GM19455 (cell line): Measurements from ENCODE around the gene ROMO1.
"Not testable (repeated sequence)": the region's sequence is repeated elsewhere in the genome, so short reads cannot be mapped to it uniquely, and the experiment has no call there.

Experiments
- ATAC-seq: cut with Tn5 transposase; IDR thresholded peaks from one replicate; pipeline ENCODE4 v1.9.1; 2021; ENCODE audit not compliant: unreplicated experiment

Gene ROMO1

GRCh38 chr20:35729283-35729807, 30.1 kb downstream of the ROMO1 start:
- no peak for ATAC-seq

GRCh38 chr20:35729836-35730582, 30.8 kb downstream of the ROMO1 start:
- ATAC-seq: no peak

- ATAC-seq: no peak
Observed at GRCh38 chr20:35730583-35731468, 31.6 kb downstream of the ROMO1 start.

DNA sequence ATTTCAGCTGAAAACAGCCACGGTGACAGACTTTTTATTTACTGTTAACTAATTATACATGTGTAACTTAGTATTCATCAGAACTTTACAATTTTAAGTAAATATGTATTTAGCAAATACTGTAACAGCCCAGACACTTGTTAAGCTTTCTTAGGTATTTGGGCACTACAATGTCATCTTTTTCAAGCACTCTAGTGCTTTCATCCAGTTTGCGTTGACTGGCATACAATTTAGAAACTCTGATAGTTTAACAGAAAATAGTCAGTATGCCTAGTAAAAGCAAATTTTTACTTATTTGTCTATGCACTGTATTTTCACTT, 32.2 kb downstream of the ROMO1 start:
- ATAC-seq: no peak

DNA sequence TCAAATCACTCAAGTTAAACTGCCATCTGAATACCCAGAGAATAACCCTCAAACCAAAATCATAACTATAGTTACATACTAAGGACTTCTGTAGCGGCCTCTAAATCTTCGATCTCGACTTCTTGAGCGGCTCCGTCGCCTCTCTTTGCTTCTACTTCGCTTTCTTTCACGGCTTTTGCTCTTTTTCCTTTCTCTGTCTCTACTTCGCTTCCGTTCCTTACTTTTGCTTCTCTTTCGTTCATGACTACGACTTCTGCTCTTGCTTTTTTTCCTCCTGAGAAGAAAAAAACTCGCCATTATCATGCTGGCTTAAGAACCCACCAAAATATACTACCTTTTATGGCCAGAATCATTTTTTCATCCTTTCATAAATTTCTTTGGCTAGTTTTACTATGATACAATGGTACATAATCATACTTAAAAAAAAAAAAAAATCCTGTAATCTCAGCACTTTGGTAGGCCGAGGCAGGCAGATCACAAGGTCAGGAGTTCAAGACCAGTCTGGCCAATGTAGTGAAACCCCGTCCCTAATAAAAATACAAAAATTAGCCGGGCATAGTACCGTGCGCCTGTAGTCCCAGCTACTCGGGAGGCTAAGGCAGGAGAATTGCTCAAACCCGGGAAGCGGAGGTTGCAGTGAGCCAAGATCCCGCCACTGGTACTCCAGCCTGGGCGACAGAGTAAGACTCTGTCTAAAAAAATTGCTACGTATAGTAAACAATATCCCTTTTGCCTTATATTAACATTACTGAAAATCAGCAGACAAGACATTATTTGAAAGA, 32.8 kb downstream of the ROMO1 start:
- ATAC-seq: no peak

DNA sequence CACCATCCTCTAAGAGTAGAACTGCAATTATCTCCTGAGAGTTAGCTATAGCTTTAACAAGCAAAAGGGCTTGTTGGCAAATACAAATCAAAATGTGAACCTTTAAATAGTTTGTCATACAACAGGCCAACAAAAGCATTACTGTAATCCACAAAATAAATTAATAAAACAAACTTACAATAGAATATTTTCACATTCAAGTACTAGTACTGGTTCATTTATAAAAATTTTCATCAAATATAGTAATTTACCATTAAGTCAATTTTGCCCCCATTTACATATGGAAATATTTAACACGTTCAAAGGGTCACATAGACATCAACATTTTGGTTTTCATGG, 33.4 kb downstream of the ROMO1 start:
- ATAC-seq: no peak

- ATAC-seq: no peak
Observed at GRCh38 chr20:35734374-35734773, 35.2 kb downstream of the ROMO1 start.

GRCh38 chr20:35734777-35735649, 35.8 kb downstream of the ROMO1 start:
- ATAC-seq: no peak

- no peak for ATAC-seq
Observed at GRCh38 chr20:35735826-35736470, 36.7 kb downstream of the ROMO1 start.

- no peak for ATAC-seq
Observed at GRCh38 chr20:35737865-35738333, 38.7 kb downstream of the ROMO1 start.

GRCh38 chr20:35738410-35739179, 39.4 kb downstream of the ROMO1 start:
- ATAC-seq: no peak

DNA sequence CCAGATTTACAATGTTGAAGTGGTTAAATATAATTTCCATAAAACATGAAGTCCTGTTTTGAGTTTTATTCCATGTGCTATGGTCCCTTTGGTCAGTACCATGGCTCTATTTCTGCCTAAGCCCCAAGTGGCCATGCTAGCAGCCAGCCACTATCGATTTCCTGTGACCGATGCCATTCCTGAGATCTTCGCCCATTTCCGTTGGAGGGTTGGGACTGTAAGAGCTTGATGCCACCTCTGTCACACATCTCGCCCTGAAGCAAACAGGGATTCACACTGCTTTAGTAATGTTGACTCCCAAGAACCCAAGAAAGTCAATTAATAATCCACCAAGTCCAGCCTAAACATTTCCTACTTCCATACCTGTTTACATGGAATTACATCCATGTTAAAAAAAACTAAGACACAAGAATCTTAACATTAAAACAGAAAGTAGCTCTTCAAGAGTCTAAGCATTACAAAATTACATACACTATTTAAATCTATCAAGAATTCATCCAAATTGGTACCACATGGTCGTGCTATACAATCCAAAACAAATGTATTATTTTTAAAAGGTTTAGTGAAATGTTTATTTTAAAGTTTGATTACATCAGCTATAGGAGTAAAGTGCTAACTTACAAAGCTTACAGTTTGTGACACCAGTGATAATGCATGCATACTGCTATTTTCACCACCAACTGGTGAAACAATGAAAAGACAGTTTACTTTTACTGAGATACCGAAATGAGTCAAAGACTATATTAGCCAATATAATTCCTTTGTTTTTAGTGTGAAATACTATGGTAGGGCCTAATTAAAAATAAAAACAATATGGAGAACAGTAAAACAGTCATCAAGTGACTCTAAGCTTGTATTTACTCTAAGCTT, 40.3 kb downstream of the ROMO1 start:
- ATAC-seq: no peak

DNA sequence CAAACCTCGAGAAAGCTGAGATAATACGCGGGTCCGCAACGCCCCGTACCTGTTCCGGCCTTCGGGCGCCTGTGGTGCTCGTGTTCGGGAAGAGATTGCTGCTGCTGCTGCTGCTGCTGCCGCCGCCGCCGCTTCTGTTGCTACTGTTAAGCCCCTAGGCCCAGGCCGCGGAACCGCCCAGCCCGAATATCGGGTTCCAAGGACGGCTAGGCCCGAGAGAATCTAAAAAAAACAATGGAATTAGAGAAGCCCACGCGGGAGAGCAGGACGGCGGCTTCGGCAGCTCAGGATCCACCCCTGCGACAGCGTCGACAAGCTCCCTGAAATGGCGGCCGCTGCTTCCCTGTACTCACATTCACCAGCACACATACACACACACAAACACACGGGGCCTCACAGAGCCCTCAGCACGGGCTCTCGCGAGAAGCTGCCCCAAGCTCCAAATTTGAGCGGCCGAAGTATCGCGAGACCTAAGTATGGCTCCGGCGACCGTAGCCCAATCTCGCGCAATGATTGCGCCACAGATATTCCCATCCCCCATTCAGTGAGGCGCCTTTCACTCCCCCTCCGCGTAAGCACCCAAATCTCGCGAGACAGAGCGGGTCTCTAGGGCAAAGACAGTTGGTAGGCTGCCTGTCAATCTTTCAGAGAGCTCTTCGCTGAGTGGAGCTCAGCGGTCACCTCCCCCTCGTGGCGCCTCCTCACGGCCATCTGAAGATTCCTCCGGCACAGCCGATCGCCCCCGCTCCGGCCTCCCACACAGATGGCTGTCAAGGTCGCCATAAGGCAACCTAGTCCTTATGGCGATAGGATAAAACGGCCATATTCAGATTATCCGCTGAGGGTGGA, 42.9 kb downstream of the ROMO1 start, which contains the start of gene RBM39:
TSS of gene RBM39 (minus strand) at position 369 of the 849 bp plus-strand sequence. CDS start 1,386 bp downstream, outside the sequence.
- ATAC-seq: peak; percentile 79

DNA sequence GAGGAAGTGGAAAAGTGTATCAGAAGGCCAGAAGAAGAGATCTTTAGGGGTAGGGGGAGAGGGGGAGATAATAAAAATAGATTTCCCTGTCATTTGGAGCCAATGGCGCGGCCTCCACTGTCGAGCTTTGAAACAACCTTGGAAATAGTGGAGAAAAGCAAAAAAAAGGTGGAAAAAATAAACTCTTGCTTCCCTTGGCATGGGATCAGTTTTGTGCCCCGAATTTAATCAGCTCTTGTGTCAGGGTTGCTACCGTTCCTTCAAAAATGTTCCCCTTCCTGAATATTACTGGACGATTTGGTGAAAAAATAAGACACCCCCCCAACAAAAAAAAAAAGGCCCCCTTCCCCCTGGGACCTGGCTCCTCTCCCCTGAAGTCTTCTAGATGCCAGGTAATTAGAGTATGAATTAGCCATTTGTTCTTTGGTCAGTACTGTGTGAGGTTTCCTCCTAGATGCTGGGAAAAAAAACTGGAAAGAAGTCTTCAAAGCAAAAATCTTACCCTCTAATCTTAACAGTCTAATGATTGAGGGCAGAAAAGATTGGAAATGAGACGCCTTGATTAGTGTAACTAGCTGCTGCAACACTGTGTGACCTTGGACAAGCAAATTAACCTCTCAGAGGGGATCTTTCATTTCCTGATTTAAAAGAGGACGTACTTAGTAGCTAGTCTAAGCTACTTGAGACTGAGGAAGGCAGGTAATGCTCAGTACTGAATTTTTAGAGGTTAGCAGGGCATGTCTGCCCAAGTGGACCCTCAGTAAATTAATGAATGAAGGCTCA, 43.7 kb downstream of the ROMO1 start:
- no peak for ATAC-seq

DNA sequence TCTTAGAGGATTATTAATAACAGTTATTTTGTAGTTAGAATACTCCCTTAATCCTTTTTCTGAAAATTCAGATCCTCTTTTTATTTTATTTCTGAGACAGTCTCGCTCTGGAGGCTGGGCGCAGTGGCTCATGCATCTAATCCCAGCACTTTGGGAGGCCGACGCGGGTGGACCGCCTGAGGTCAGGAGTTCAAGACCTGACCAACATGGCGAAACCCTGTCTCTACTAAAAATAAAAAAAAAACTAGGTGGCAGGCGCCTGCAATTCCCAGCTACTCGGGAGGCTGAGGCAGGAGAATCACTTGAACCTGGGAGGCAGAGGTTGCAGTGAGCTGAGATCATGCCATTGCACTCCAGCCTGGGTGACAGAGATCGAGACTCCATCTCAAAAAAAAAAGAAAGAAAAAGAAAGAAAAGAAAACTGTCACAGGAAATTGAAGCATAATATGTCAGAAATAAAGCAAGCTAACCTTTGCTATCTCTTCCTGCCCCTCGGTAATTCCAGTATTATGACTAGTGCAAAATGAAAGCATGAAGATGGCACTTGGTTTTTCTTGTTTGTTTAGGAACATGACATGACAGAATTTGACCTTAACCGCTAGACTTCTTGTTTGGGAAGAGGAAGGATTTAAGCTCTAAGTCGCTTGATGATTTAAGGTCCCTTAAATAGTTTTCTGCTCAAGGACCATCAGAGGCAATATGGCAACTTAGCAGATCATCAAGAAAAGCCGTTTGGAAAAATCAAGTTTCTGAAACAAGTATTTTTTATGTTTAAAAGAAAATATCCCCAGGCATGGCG, 44.7 kb downstream of the ROMO1 start:
- no peak for ATAC-seq

- ATAC-seq: not testable (repeated sequence)
Observed at GRCh38 chr20:35744492-35744841, 45.3 kb downstream of the ROMO1 start.
